ENCODE data around the gene PDE4A. TPM values are rescaled to one million over a fixed set of nuclear protein-coding genes. Genes with fewer than 3 reads are reported as not detected.

The PDE4A gene
- total RNA-seq, 2 experiments from 2014 or later = 15.7 to 17.5 TPM

GRCh38 chr19:10517760-10518443 lies 97.6 kb downstream of the PDE4A start:
- no peak for DNase-seq
- Mint-ChIP-seq H3K36me3 (no peaks in the 10 kb centered on the region), H3K27me3 (peaks cover 53% of the 10 kb centered on the region), H3K27ac (no peak overlapping the region), H3K9me3 (no peaks in the 10 kb centered on the region), H3K4me1 (ENCODE audit: low read depth) (peaks cover 22% of the 10 kb centered on the region), H3K4me3 (peak overlapping the region; percentile 27)
- ChIA-PET CTCF (interaction anchor here (1.3 to 2.6 kb wide), 4 partner anchors 10 to 200 kb away, joined by 3 to 8 read pairs (median 5); partner anchors contain the start of gene DNM2), POLR2A (interaction anchor here (0.6 kb wide), 1 partner anchor 123 kb away, joined by 3 read pairs; no protein-coding TSS in a partner anchor)
- intact Hi-C loops (cut with micrococcal nuclease) = no loop called here

GRCh38 chr19:10518444-10519361 lies 98.4 kb downstream of the PDE4A start:
- H3K4me3 Mint-ChIP-seq = no peak overlapping the region
- no peaks in the 10 kb centered on the region for H3K36me3 Mint-ChIP-seq
- peaks cover 22% of the 10 kb centered on the region for H3K4me1 Mint-ChIP-seq (ENCODE audit: low read depth)
- intact Hi-C loops (cut with micrococcal nuclease) = no loop called here
- H3K27ac Mint-ChIP-seq = no peak overlapping the region
- no peak for DNase-seq
- peaks cover 45% of the 10 kb centered on the region for H3K27me3 Mint-ChIP-seq
- H3K9me3 Mint-ChIP-seq = no peaks in the 10 kb centered on the region
- CTCF ChIA-PET = interaction anchor here (0.6 to 1.4 kb wide), 2 partner anchors 199 to 213 kb away, joined by 3 to 5 read pairs; partner anchors contain the start of gene DNM2
- POLR2A ChIA-PET = interaction anchor here (0.6 kb wide), 1 partner anchor 122 kb away, joined by 3 read pairs; no protein-coding TSS in a partner anchor

Small RNA genes within 50 kb of the gene (microRNA-seq; reads per million reads assigned to microRNA genes)
- not detected for gene MIR1181 (ENCODE audit: borderline microRNAs expressed, borderline number of aligned reads, borderline replicate concordance)

Other genes starting within 250 kb of the PDE4A start
- 100 to 1,000 TPM; 356 to 357 TPM for gene DNMT1, start 225.6 kb upstream of the PDE4A start, total RNA-seq
- gene S1PR2, start 189.2 kb upstream of the PDE4A start, total RNA-seq = 1 to 10 TPM; 9.4 to 9.8 TPM
- gene MRPL4, start 168.3 kb upstream of the PDE4A start, total RNA-seq = 100 to 1,000 TPM; 106 to 115 TPM
- 10 to 100 TPM; 45.2 to 46.4 TPM for gene ICAM1, start 149.4 kb upstream of the PDE4A start, total RNA-seq
- gene ICAM4, start 133.6 kb upstream of the PDE4A start, total RNA-seq = under 1 TPM; 0.34 to 0.59 TPM
- gene ICAM5, start 130.6 kb upstream of the PDE4A start, total RNA-seq = 1 to 10 TPM; 1.1 to 1.3 TPM
- 1 to 10 TPM in 1 of 2 experiments, under 1 TPM in 1; 0.85 to 2.0 TPM for gene ZGLP1, start 110.7 kb upstream of the PDE4A start, total RNA-seq
- gene FDX2, start 104.5 kb upstream of the PDE4A start, total RNA-seq = 10 to 100 TPM in 1 of 2 experiments, 1 to 10 TPM in 1; 9.9 to 12.2 TPM
- 10 to 100 TPM; 81.5 to 85.0 TPM for gene RAVER1, start 87.0 kb upstream of the PDE4A start, total RNA-seq
- gene ICAM3, start 80.9 kb upstream of the PDE4A start, total RNA-seq = 100 to 1,000 TPM; 125 to 132 TPM
- gene TYK2, start 40.0 kb upstream of the PDE4A start, total RNA-seq = 100 to 1,000 TPM; 168 to 186 TPM
- 100 to 1,000 TPM; 189 to 207 TPM for gene CDC37, start 17.0 kb upstream of the PDE4A start, total RNA-seq
- gene KEAP1, start 82.8 kb downstream of the PDE4A start, total RNA-seq = 10 to 100 TPM; 68.0 to 71.0 TPM
- gene S1PR5, start 96.9 kb downstream of the PDE4A start, total RNA-seq = under 1 TPM; 0.12 to 0.40 TPM
- gene ATG4D, start 123.4 kb downstream of the PDE4A start, total RNA-seq = 10 to 100 TPM; 23.8 to 26.7 TPM
- gene KRI1, start 145.5 kb downstream of the PDE4A start, total RNA-seq = 10 to 100 TPM; 46.2 to 52.3 TPM
- gene CDKN2D, start 148.4 kb downstream of the PDE4A start, total RNA-seq = 10 to 100 TPM; 68.6 to 68.8 TPM
- gene AP1M2, start 166.8 kb downstream of the PDE4A start, total RNA-seq = not detected
- 10 to 100 TPM; 89.3 to 94.6 TPM for gene SLC44A2, start 205.0 kb downstream of the PDE4A start, total RNA-seq
- gene ILF3, start 233.8 kb downstream of the PDE4A start, total RNA-seq = 100 to 1,000 TPM; 355 to 357 TPM